Neural progenitor cell (in vitro differentiated cells): Measurements from ENCODE around the gene BTG2. TPM values are rescaled to one million over a fixed set of nuclear protein-coding genes. Genes with fewer than 3 reads are reported as not detected.

Source experiments
- DNase-seq: peaks from one replicate; pipeline ENCODE4 v3.0.0-alpha.2; 2016; ENCODE audit warnings: low spot score
- H2AFZ ChIP-seq: fragments of 200-600 bp; sonication (generic); replicated peaks from 2 replicates; pipeline ENCODE4 v1.6.1; 2016; ENCODE audit warnings: antibody characterized with exemption
- H3F3A ChIP-seq: fragments of 200-600 bp; sonication (generic); 2 replicates; pipeline ENCODE4 v1.6.1; 2016; ENCODE audit warnings: antibody characterized with exemption, low read depth
- H3K27ac ChIP-seq: fragments of 200-600 bp; sonication (generic); 2 replicates; pipeline ENCODE4 v1.5.1; 2016; ENCODE audit warnings: mild to moderate bottlenecking
- H3K27me3 ChIP-seq: fragments of 200-600 bp; sonication (generic); 2 replicates; pipeline ENCODE4 v1.6.1; 2016; ENCODE audit warnings: mild to moderate bottlenecking, moderate library complexity
- H3K36me3 ChIP-seq: fragments of 200-600 bp; sonication (generic); 2 replicates; pipeline ENCODE4 v1.5.1; 2016
- H3K4me1 ChIP-seq: fragments of 200-600 bp; sonication (generic); 2 replicates; pipeline ENCODE4 v1.6.1; 2016; ENCODE audit warnings: mixed run types
- H3K4me2 ChIP-seq: fragments of 200-600 bp; sonication (generic); 2 replicates; pipeline ENCODE4 v1.6.1; 2016
- H3K4me3 ChIP-seq: fragments of 200-600 bp; sonication (generic); 2 replicates; pipeline ENCODE4 v1.5.1; 2016
- H3K79me2 ChIP-seq: fragments of 200-600 bp; sonication (generic); 2 replicates; pipeline ENCODE4 v1.6.1; 2016; ENCODE audit warnings: low read depth
- H3K9ac ChIP-seq: fragments of 200-600 bp; sonication (generic); 2 replicates; pipeline ENCODE4 v1.6.1; 2016
- H3K9me3 ChIP-seq: fragments of 200-600 bp; sonication (generic); 2 replicates; pipeline ENCODE4 v1.5.1; 2016; ENCODE audit warnings: low read depth
- H4K20me1 ChIP-seq: fragments of 200-600 bp; sonication (generic); 2 replicates; pipeline ENCODE4 v1.6.1; 2016; ENCODE audit warnings: low read depth
- H3K27ac Mint-ChIP-seq: 3 replicates; pipeline ENCODE4 v1.8.0; 2021; ENCODE audit warnings: mixed read lengths
- H3K27me3 Mint-ChIP-seq: 2 replicates; pipeline ENCODE4 v1.8.0; 2022; ENCODE audit warnings: low read depth, mild to moderate bottlenecking, inconsistent platforms, moderate library complexity, mixed read lengths; ENCODE audit not compliant: insufficient read depth
- H3K36me3 Mint-ChIP-seq: 3 replicates; pipeline ENCODE4 v1.8.0; 2021; ENCODE audit warnings: mixed read lengths
- H3K4me1 Mint-ChIP-seq: 3 replicates; pipeline ENCODE4 v1.8.0; 2021; ENCODE audit warnings: mixed read lengths
- H3K4me3 Mint-ChIP-seq: 3 replicates; pipeline ENCODE4 v1.8.0; 2021; ENCODE audit warnings: mild to moderate bottlenecking, moderate library complexity, mixed read lengths
- H3K9me3 Mint-ChIP-seq: 3 replicates; pipeline ENCODE4 v1.8.0; 2020; ENCODE audit warnings: mixed read lengths
- EZH2 ChIP-seq: fragments of 200-600 bp; sonication (generic); IDR thresholded peaks from 2 replicates; pipeline ENCODE4 v1.6.1; 2017; ENCODE audit warnings: antibody characterized with exemption, mild to moderate bottlenecking, moderate library complexity
- EZH2phosphoT487 ChIP-seq: fragments of 200-600 bp; sonication (generic); IDR thresholded peaks from 2 replicates; pipeline ENCODE4 v1.6.1; 2017; ENCODE audit warnings: antibody characterized with exemption
- total RNA-seq: library from RNA; depleted of rRNA; stranded (reverse); fragments of >200 nt; gene quantifications from 2 replicates; pipeline ENCODE4 v1.2.3, GENCODE V29; 2015; ENCODE audit warnings: low replicate concordance
- TF ChIP-seq, protein P1 (sequence below): fragments of 200-600 bp; sonication (generic); IDR thresholded peaks from 2 replicates; pipeline ENCODE4 v1.5.1; 2017; ENCODE audit warnings: antibody characterized with exemption, mild to moderate bottlenecking

Gene BTG2
- total RNA-seq, 1 donor from 2014 or later = 26.5 TPM

- peaks cover 74% of the 10 kb centered on the region for H3K4me1 ChIP-seq
- peaks cover 54% of the 10 kb centered on the region for H3F3A ChIP-seq
- Mint-ChIP-seq H3K27me3 (peaks cover 15% of the 10 kb centered on the region), H3K4me1 (peaks cover 69% of the 10 kb centered on the region), H3K4me3 (peak overlapping the region; percentile 39), H3K9me3 (no peaks in the 10 kb centered on the region), H3K36me3 (no peaks in the 10 kb centered on the region), H3K27ac (peak overlapping the region; percentile 100)
- no peak for DNase-seq
- H3K9me3 ChIP-seq = no peaks in the 10 kb centered on the region
- no peaks in the 10 kb centered on the region for H3K36me3 ChIP-seq
- H2AFZ ChIP-seq = no peak overlapping the region
- peaks cover 18% of the 10 kb centered on the region for H3K27me3 ChIP-seq
- no peaks in the 10 kb centered on the region for H3K79me2 ChIP-seq
- peak overlapping the region; percentile 95 for H3K27ac ChIP-seq
- H3K4me2 ChIP-seq = peak overlapping the region; percentile 73
- H3K4me3 ChIP-seq = no peak overlapping the region
- no peak overlapping the region for H3K9ac ChIP-seq
- no peaks in the 10 kb centered on the region for H4K20me1 ChIP-seq
- TF ChIP-seq, protein P1, sequence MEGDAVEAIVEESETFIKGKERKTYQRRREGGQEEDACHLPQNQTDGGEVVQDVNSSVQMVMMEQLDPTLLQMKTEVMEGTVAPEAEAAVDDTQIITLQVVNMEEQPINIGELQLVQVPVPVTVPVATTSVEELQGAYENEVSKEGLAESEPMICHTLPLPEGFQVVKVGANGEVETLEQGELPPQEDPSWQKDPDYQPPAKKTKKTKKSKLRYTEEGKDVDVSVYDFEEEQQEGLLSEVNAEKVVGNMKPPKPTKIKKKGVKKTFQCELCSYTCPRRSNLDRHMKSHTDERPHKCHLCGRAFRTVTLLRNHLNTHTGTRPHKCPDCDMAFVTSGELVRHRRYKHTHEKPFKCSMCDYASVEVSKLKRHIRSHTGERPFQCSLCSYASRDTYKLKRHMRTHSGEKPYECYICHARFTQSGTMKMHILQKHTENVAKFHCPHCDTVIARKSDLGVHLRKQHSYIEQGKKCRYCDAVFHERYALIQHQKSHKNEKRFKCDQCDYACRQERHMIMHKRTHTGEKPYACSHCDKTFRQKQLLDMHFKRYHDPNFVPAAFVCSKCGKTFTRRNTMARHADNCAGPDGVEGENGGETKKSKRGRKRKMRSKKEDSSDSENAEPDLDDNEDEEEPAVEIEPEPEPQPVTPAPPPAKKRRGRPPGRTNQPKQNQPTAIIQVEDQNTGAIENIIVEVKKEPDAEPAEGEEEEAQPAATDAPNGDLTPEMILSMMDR = no peak
- no peak for TF ChIP-seq EZH2phosphoT487
- TF ChIP-seq EZH2 = no peak
Measured at GRCh38 chr1:203323587-203323986, 18.3 kb downstream of the BTG2 start.

- Mint-ChIP-seq H3K4me3 (peak overlapping the region; percentile 62), H3K27me3 (peaks cover 15% of the 10 kb centered on the region), H3K4me1 (peaks cover 75% of the 10 kb centered on the region), H3K36me3 (no peaks in the 10 kb centered on the region), H3K9me3 (no peaks in the 10 kb centered on the region), H3K27ac (peak overlapping the region; percentile 100)
- Histone ChIP-seq H3K4me3 (no peak overlapping the region), H4K20me1 (no peaks in the 10 kb centered on the region), H3K9ac (no peak overlapping the region), H3K9me3 (no peaks in the 10 kb centered on the region), H3K27ac (peak overlapping the region; percentile 95), H3K27me3 (peaks cover 10% of the 10 kb centered on the region), H3K36me3 (no peaks in the 10 kb centered on the region), H3K4me1 (peaks cover 81% of the 10 kb centered on the region), H2AFZ (no peak overlapping the region), H3K79me2 (no peaks in the 10 kb centered on the region), H3K4me2 (peak overlapping the region; percentile 73), H3F3A (peaks cover 60% of the 10 kb centered on the region)
- peak; percentile 50 for DNase-seq
- TF ChIP-seq EZH2 = no peak
- no peak for TF ChIP-seq EZH2phosphoT487
- TF ChIP-seq, protein P1 = no peak
Measured at GRCh38 chr1:203324105-203325025, 19.0 kb downstream of the BTG2 start.

DNA sequence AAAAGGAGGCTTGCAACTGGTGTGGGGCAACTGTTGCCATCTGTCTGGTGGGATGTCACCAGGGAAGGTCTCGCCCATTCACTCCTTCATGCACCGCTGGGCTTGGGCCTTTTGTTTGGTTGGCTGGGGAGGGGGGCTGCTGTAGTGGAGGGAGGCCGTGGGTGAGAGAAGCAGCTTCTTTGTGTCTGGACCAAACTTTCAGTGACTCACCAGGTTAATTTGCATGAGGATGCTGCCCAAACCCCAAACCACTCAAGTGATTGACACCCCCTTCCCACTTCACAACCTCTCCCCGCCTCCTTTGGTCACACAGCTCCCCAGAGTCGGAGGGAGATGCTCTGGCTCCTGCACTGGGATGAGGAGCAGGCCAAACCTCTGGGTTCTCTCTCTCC lies 19.7 kb downstream of the BTG2 start:
- Mint-ChIP-seq H3K27ac (peak overlapping the region; percentile 100), H3K9me3 (no peaks in the 10 kb centered on the region), H3K4me1 (peaks cover 78% of the 10 kb centered on the region), H3K36me3 (no peaks in the 10 kb centered on the region), H3K4me3 (peak overlapping the region; percentile 62), H3K27me3 (peaks cover 11% of the 10 kb centered on the region)
- Histone ChIP-seq H3K27ac (peak overlapping the region; percentile 95), H3K4me2 (peak overlapping the region; percentile 73), H2AFZ (no peak overlapping the region), H4K20me1 (no peaks in the 10 kb centered on the region), H3K79me2 (no peaks in the 10 kb centered on the region), H3K27me3 (peaks cover 4% of the 10 kb centered on the region), H3F3A (peaks cover 66% of the 10 kb centered on the region), H3K4me3 (peak overlapping the region; percentile 1), H3K9me3 (no peaks in the 10 kb centered on the region), H3K4me1 (peaks cover 81% of the 10 kb centered on the region), H3K9ac (no peak overlapping the region), H3K36me3 (no peaks in the 10 kb centered on the region)
- TF ChIP-seq, protein P1 = no peak
- TF ChIP-seq EZH2phosphoT487 = no peak
- TF ChIP-seq EZH2 = no peak
- peak; percentile 85 for DNase-seq
